ENCODE data around the gene CHST8.

DNA sequence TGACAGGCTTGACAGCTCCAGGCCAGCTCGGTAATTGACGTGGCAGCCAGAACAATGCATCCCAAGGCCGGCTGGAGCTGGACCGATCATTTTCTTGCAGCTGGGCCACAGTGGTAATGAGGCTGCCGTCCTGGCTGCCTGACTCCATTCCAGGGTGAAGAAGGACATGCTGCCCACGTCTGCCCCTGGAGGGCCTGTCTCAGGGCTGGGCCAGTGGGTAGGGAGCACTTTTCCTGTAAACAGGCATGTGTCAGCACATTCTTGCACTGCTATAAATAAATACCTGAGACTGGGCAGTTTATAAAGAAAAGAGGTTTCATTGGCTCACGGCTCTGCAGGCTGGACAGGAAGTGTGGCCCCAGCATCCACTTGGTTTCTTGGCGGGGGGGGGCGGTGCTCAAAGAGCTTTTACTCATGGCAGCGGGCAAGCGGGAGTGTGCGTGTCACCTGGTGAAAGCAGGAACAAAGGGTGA is 136.8 kb downstream of the CHST8 start:
- TF ChIP-seq, protein P1, sequence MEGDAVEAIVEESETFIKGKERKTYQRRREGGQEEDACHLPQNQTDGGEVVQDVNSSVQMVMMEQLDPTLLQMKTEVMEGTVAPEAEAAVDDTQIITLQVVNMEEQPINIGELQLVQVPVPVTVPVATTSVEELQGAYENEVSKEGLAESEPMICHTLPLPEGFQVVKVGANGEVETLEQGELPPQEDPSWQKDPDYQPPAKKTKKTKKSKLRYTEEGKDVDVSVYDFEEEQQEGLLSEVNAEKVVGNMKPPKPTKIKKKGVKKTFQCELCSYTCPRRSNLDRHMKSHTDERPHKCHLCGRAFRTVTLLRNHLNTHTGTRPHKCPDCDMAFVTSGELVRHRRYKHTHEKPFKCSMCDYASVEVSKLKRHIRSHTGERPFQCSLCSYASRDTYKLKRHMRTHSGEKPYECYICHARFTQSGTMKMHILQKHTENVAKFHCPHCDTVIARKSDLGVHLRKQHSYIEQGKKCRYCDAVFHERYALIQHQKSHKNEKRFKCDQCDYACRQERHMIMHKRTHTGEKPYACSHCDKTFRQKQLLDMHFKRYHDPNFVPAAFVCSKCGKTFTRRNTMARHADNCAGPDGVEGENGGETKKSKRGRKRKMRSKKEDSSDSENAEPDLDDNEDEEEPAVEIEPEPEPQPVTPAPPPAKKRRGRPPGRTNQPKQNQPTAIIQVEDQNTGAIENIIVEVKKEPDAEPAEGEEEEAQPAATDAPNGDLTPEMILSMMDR (IDR thresholded peaks at IDR 0.05; ENCODE audit: insufficient read depth, low read depth, low read length), result no peak
- TF ChIP-seq EZH2 (IDR thresholded peaks at IDR 0.05; ENCODE audit: insufficient read depth, low read length), result no peak
